GM19193 (cell line): ENCODE measurements around the gene HYI.
A peak's percentile ranks its signal among the peaks of the same experiment; 100 is the strongest.

Experiments used
- POLR2A ChIP-seq: IDR thresholded peaks from 4 replicates; pipeline ENCODE4 v1.6.1; 2011; ENCODE audit not compliant: insufficient read depth, insufficient read length; ENCODE audit errors: extremely low read depth

HYI gene, protein sequence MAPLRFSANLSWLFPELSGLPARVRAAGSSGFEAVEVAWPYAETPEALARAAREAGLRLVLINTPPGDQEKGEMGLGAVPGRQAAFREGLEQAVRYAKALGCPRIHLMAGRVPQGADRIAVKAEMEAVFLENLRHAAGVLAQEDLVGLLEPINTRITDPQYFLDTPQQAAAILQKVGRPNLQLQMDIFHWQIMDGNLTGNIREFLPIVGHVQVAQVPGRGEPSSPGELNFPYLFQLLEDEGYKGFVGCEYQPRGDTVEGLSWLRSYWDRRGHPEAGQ

GRCh38 chr1:43453442-43454269 is at the start of gene HYI:
TSS of gene HYI (minus strand) at chr1:43453931. CDS start at chr1:43453793, 138 bp downstream.
- peak; percentile 50 for TF ChIP-seq POLR2A

GRCh38 chr1:43499898-43500297 is 46.2 kb upstream of the HYI start:
- TF ChIP-seq POLR2A, result no peak

DNA sequence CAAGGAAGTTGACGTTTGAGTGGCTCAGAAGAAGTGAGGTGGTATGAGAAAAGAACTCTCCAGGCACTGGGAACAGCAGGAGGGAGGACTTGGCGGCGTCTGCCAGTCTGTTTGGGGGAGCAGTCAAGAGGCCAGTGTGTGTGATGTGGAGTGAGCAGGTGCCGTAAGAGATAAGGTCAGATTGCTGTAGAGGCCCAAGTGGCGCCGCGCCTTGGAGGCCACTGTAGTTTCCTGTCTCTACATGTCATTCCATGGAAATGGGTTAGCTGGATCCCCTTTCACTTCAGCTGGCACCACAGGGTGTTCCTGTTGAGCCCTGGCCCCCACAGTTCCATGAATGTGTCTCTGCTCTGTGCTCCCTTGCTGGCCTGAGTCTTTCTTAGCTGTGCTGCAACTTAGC is 41.5 kb upstream of the HYI start:
- TF ChIP-seq POLR2A, result no peak

- TF ChIP-seq POLR2A, result no peak
These were observed 40.1 kb upstream of the HYI start for GRCh38 chr1:43493661-43494450.

DNA sequence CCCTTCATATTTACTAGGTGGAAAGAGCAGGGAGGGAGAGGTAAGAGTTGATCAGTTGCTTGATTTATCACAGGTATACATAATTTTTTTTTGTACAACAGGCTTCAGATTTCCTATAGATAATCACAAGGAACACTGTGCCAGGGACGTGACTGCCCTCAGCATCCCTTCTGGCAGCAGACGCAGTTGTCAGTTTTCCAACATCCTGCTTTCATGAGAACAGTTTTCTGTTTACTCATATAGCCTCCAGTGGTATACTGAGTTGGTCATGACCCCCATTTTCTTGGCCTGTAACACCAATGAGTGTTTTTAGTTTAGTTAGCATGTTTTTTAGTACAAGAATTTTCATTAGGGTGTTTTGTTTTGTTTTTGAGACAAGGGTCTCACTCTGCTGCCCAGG is 39.1 kb upstream of the HYI start:
- TF ChIP-seq POLR2A, result no peak

- TF ChIP-seq POLR2A, result no peak
These were observed 37.3 kb upstream of the HYI start for GRCh38 chr1:43491061-43491460.

DNA sequence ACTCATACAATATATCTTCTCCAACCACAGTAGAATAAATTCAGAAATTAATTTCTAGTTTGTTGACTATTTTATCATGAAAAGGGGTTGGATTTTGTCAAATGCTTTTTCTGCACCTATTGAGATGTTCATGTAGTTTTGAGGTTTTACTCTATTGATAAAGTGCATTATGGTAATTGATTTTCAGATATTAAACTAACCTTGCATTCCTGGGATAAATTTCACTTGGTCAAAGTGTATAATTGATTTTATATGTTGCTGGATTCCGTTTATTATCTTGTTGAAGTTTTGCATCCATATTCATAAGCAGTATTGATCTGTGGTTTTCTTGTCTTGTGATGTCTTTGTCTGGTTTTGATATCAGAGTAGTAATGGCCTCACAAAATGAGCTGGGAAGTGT is 34.4 kb upstream of the HYI start:
- TF ChIP-seq POLR2A, result no peak

- TF ChIP-seq POLR2A, result no peak
These were observed 30.6 kb upstream of the HYI start for GRCh38 chr1:43484367-43484766.

GRCh38 chr1:43482215-43482614 is 28.5 kb upstream of the HYI start:
- no peak for TF ChIP-seq POLR2A

DNA sequence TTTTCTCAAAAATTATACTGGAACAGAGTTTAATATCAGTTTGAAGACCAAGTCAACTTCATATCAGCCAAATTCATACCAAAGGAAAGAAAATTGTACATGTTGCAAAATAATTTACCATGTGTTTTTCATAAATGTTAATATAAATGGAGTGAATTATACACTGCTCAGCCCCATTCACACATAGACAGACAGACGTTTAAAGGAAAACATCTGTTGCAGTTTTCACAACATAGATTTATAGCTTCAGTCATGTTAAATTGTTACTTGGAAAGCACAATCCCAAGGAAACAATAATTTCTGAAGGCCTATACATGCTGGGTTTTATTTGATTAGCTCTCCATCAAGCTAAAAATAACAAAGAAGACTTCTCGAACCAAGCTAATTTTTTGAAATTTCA is 27.8 kb upstream of the HYI start:
- TF ChIP-seq POLR2A, result no peak

DNA sequence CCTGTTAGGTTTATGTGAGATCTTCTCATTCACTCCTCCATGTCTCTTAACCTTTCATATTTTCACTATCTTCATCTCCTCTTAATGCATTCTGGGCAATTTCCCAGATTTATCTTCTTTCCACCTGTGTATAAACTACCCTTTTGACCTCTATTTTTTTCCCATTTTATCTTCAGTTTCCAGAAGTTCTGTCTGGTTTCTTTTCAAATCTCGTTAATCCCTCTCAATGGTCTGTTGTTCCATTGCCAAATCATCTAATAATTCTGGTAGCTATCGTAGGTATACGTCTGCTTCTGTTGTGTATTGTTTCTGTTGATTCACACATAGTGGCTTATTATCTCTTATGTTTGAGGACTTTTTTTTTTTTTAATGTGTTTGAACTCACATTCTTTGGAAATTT is 25.7 kb upstream of the HYI start:
- TF ChIP-seq POLR2A, result no peak

DNA sequence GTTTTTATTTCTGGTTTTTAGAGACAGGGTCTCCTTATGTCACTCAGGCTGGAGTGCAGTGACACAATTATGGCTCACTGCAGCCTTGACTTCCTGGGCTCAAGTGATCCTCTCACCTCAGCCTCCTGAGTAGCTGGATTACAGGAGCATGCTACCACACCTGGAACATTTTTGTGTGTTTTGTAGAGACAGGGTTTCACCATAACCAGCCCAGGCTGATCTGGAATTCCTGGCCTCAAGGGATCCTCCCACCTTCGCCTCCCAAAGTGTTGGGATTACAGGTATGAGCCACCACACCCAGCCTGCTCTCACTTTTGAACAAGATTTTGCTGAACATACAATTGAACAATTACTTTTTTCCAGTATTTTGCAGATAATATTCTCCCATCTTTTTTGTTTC is 24.0 kb upstream of the HYI start:
- TF ChIP-seq POLR2A, result no peak

GRCh38 chr1:43473463-43473862 is 19.7 kb upstream of the HYI start:
- no peak for TF ChIP-seq POLR2A

GRCh38 chr1:43472087-43472462 is 18.3 kb upstream of the HYI start:
- TF ChIP-seq POLR2A, result no peak

GRCh38 chr1:43469932-43470331 is 16.2 kb upstream of the HYI start:
- no peak for TF ChIP-seq POLR2A
